Kidney (tissue), 14 donors: Measurements from ENCODE around the gene ITSN2. TPM values are rescaled to one million over a fixed set of nuclear protein-coding genes. Genes with fewer than 3 reads are reported as not detected.

Experiments used
- DNase-seq, 5 donors: peaks; one replicate each; pipeline ENCODE4 v3.0.0-alpha.2; 2013 to 2020
- FAIRE-seq: peaks from 2 replicates; lab custom pipeline; 2012; peaks lifted over from hg19 to GRCh38; lab: Jason Lieb, UNC
- H3K27ac ChIP-seq, 2 donors: one replicate each; pipeline ENCODE4 v1.7.0; 2013; ENCODE audit warnings: low read depth in 2 of 2, low read length in 2 of 2, inconsistent platforms in 1 of 2
- H3K27me3 ChIP-seq: one replicate; pipeline ENCODE4 v1.7.1; 2013; ENCODE audit warnings: low read length, inconsistent platforms; ENCODE audit not compliant: control insufficient read depth, insufficient read depth
- H3K36me3 ChIP-seq, 3 donors: one replicate each; pipeline versions ENCODE4 v1.7.0 to v1.7.1; 2013; ENCODE audit warnings: low read length in 3 of 3, control low read depth in 1 of 3, inconsistent platforms in 1 of 3; ENCODE audit not compliant: insufficient read depth in 3 of 3, control insufficient read depth in 2 of 3
- H3K4me1 ChIP-seq, 3 donors: one replicate each; pipeline versions ENCODE4 v1.7.0 to v1.7.1; 2013; ENCODE audit warnings: low read length in 3 of 3, inconsistent platforms in 1 of 3, low read depth in 1 of 3; ENCODE audit not compliant: control insufficient read depth in 2 of 3, insufficient read depth in 2 of 3
- H3K4me3 ChIP-seq, 3 donors: one replicate each; pipeline versions ENCODE4 v1.7.0 to v1.8.1; 2013; ENCODE audit warnings: low read length in 3 of 3, control low read depth in 1 of 3, inconsistent platforms in 1 of 3
- H3K9ac ChIP-seq, 3 donors: one replicate each; pipeline versions ENCODE4 v1.7.0 to v1.7.1; 2013; ENCODE audit warnings: low read length in 3 of 3, control low read depth in 1 of 3, inconsistent platforms in 1 of 3
- H3K9me3 ChIP-seq, 3 donors: one replicate each; pipeline versions ENCODE4 v1.7.0 to v1.7.1; 2013; ENCODE audit warnings: low read length in 3 of 3, control low read depth in 1 of 3, inconsistent platforms in 1 of 3; ENCODE audit not compliant: control insufficient read depth in 2 of 3, insufficient read depth in 1 of 3
- CTCF ChIP-seq: IDR thresholded peaks from 3 replicates; pipeline ENCODE4 v1.5.1; 2012; ENCODE audit warnings: mild to moderate bottlenecking, moderate library complexity, borderline replicate concordance; ENCODE audit not compliant: insufficient read depth; ENCODE audit errors: extremely low read depth
- intact Hi-C: fragments of 100-400 bp; cut with DNase I; formaldehyde crosslinking; loops from one replicate; pipeline ENCODE4 v1.11.1; 2022
- polyA plus RNA-seq: library from polyadenylated mRNA; stranded (reverse); fragments of 350-450 nt; fragmentation: Illumina TruSeq; extraction: RNeasy Lipid Tissue Mini Kit (QIAGEN cat#74804); gene quantifications from one replicate; pipeline ENCODE4 v1.2.3, GENCODE V29; 2014; ENCODE audit warnings: low read depth, low replicate concordance; ENCODE audit not compliant: insufficient read depth
- total RNA-seq: library from RNA; stranded (reverse); fragmentation: NEBNext Ultra II Directional; extraction: Animal tissue kit (Norgen Biotek cat#: 25700); gene quantifications from one replicate; pipeline ENCODE4 v1.2.1, GENCODE V29; 2021
- donor health status: control.
- donor health status: control.
- donor health status: control.
- donor health status: control.
- donor health status: control.
- donor health status: DM: yes; HTN: yes; CAD: no.
- donor health status: Normal renal cell carcinoma (clear cell type).

The ITSN2 gene
- total and polyA plus RNA-seq, 2 donors from 2014 or later = 20.1 to 72.8 TPM

GRCh38 chr2:24245986-24246776, 114.2 kb downstream of the ITSN2 start:
- intact Hi-C loops = no loop called here
- Histone ChIP-seq H3K4me1 (no peaks in the 10 kb centered on the region), H3K36me3 (peaks cover 3 to 23% (median 10%) of the 10 kb centered on the region in 3 donors), H3K4me3 (no peak overlapping the region), H3K9ac (no peak overlapping the region), H3K9me3 (no peaks in the 10 kb centered on the region), H3K27me3 (no peaks in the 10 kb centered on the region), H3K27ac (no peak overlapping the region)
- DNase-seq (no peak), FAIRE-seq (no peak)
- no peak for TF ChIP-seq CTCF

GRCh38 chr2:24241528-24241927, 118.8 kb downstream of the ITSN2 start:
- intact Hi-C loops = no loop called here
- Histone ChIP-seq H3K27ac (no peak overlapping the region), H3K36me3 (peaks cover 3 to 14% (median 6%) of the 10 kb centered on the region in 3 donors), H3K9ac (no peak overlapping the region), H3K4me3 (no peak overlapping the region), H3K9me3 (no peaks in the 10 kb centered on the region), H3K4me1 (no peaks in the 10 kb centered on the region), H3K27me3 (no peaks in the 10 kb centered on the region)
- no peak for TF ChIP-seq CTCF
- FAIRE-seq (no peak), DNase-seq (no peak)

- Histone ChIP-seq H3K27me3 (no peaks in the 10 kb centered on the region), H3K4me1 (no peaks in the 10 kb centered on the region), H3K9me3 (no peaks in the 10 kb centered on the region), H3K27ac (no peak overlapping the region), H3K36me3 (no peaks in the 10 kb centered on the region), H3K4me3 (no peak overlapping the region), H3K9ac (no peak overlapping the region)
- no peak for TF ChIP-seq CTCF
- DNase-seq = no peak
- FAIRE-seq = no peak
- intact Hi-C loops = no loop called here
Measured at GRCh38 chr2:24239553-24239952, 120.8 kb downstream of the ITSN2 start.
